ENCODE results near the gene POLR3B. TPM values are rescaled to one million over a fixed set of nuclear protein-coding genes. Genes with fewer than 3 reads are reported as not detected.

Gene POLR3B
- total RNA-seq, 1 donor = 18.5 TPM

GRCh38 chr12:106480251-106480650 lies 122.7 kb downstream of the POLR3B start:
- TF ChIP-seq CTCF (IDR thresholded peaks at IDR 0.05; ENCODE audit: insufficient read depth, low read length) = no peak
- H3K4me3 ChIP-seq (ENCODE audit: low read depth, low read length) = no peak overlapping the region
- no peak for DNase-seq (ENCODE audit: low read depth)

GRCh38 chr12:106481246-106481645 lies 123.7 kb downstream of the POLR3B start:
- H3K4me3 ChIP-seq (ENCODE audit: low read depth, low read length) = no peak overlapping the region
- DNase-seq (ENCODE audit: low read depth) = no peak
- TF ChIP-seq CTCF (IDR thresholded peaks at IDR 0.05; ENCODE audit: insufficient read depth, low read length) = no peak

GRCh38 chr12:106487664-106488063 lies 130.1 kb downstream of the POLR3B start:
- no peak for DNase-seq (ENCODE audit: low read depth)
- TF ChIP-seq CTCF (IDR thresholded peaks at IDR 0.05; ENCODE audit: insufficient read depth, low read length) = no peak
- no peak overlapping the region for H3K4me3 ChIP-seq (ENCODE audit: low read depth, low read length)

GRCh38 chr12:106488884-106489283 lies 131.3 kb downstream of the POLR3B start:
- no peak for DNase-seq (ENCODE audit: low read depth)
- no peak overlapping the region for H3K4me3 ChIP-seq (ENCODE audit: low read depth, low read length)
- no peak for TF ChIP-seq CTCF (IDR thresholded peaks at IDR 0.05; ENCODE audit: insufficient read depth, low read length)

GRCh38 chr12:106490264-106490663 lies 132.7 kb downstream of the POLR3B start:
- no peak for TF ChIP-seq CTCF (IDR thresholded peaks at IDR 0.05; ENCODE audit: insufficient read depth, low read length)
- no peak for DNase-seq (ENCODE audit: low read depth)
- no peak overlapping the region for H3K4me3 ChIP-seq (ENCODE audit: low read depth, low read length)

- TF ChIP-seq CTCF (IDR thresholded peaks at IDR 0.05; ENCODE audit: insufficient read depth, low read length) = no peak
- no peak for DNase-seq (ENCODE audit: low read depth)
- no peak overlapping the region for H3K4me3 ChIP-seq (ENCODE audit: low read depth, low read length)
Observed at GRCh38 chr12:106492857-106493256, 135.3 kb downstream of the POLR3B start.

GRCh38 chr12:106493531-106493930 lies 136.0 kb downstream of the POLR3B start:
- no peak for TF ChIP-seq CTCF (IDR thresholded peaks at IDR 0.05; ENCODE audit: insufficient read depth, low read length)
- no peak for DNase-seq (ENCODE audit: low read depth)
- no peak overlapping the region for H3K4me3 ChIP-seq (ENCODE audit: low read depth, low read length)
